ENCODE data around the gene B3GALT6. TPM values are rescaled to one million over a fixed set of nuclear protein-coding genes. Genes with fewer than 3 reads are reported as not detected.

B3GALT6 gene
- polyA plus RNA-seq, 4 donors = 19.8 to 24.4 (median 21.4) TPM

- no peak for DNase-seq (ENCODE audit: low read depth in 4 of 4, low spot score in 2 of 4)
Observed at GRCh38 chr1:1281533-1282321, 49.7 kb downstream of the B3GALT6 start.

- DNase-seq (ENCODE audit: low read depth in 4 of 4, low spot score in 2 of 4) = no peak
Observed at GRCh38 chr1:1282998-1283397, 51.0 kb downstream of the B3GALT6 start.

- DNase-seq (ENCODE audit: low read depth in 4 of 4, low spot score in 2 of 4) = no peak
Observed at GRCh38 chr1:1283821-1284220, 51.8 kb downstream of the B3GALT6 start.

Other genes with a start within 250 kb of the B3GALT6 start
- gene HES4, start 232.1 kb upstream of the B3GALT6 start, polyA plus RNA-seq (ENCODE audit: insufficient read length in 4 of 4) = 10 to 100 TPM; 15.9 to 41.0 (median 35.2) TPM
- gene ISG15, start 218.7 kb upstream of the B3GALT6 start, polyA plus RNA-seq (ENCODE audit: insufficient read length in 4 of 4) = 10 to 100 TPM; 12.8 to 19.8 (median 16.2) TPM
- 100 to 1,000 TPM; 176 to 318 (median 282) TPM for gene AGRN, start 212.1 kb upstream of the B3GALT6 start, polyA plus RNA-seq (ENCODE audit: insufficient read length in 4 of 4)
- under 1 TPM; 0.32 to 0.78 (median 0.69) TPM for gene RNF223, start 157.9 kb upstream of the B3GALT6 start, polyA plus RNA-seq (ENCODE audit: insufficient read length in 4 of 4)
- gene C1orf159, start 116.1 kb upstream of the B3GALT6 start, polyA plus RNA-seq (ENCODE audit: insufficient read length in 4 of 4) = 10 to 100 TPM in 3 of 4 donors, 1 to 10 TPM in 1; 5.5 to 24.1 (median 14.1) TPM
- 1 to 10 TPM in 1 of 4 donors, under 1 TPM in 3; 0.41 to 1.1 (median 0.63) TPM for gene TTLL10, start 58.4 kb upstream of the B3GALT6 start, polyA plus RNA-seq (ENCODE audit: insufficient read length in 4 of 4)
- under 1 TPM; 0.29 to 0.79 (median 0.53) TPM for gene TNFRSF18, start 25.6 kb upstream of the B3GALT6 start, polyA plus RNA-seq (ENCODE audit: insufficient read length in 4 of 4)
- gene TNFRSF4, start 18.1 kb upstream of the B3GALT6 start, polyA plus RNA-seq (ENCODE audit: insufficient read length in 4 of 4) = 1 to 10 TPM; 1.7 to 3.1 (median 2.0) TPM
- gene SDF4, start 236 bp upstream of the B3GALT6 start, polyA plus RNA-seq (ENCODE audit: insufficient read length in 4 of 4) = 100 to 1,000 TPM; 115 to 144 (median 130) TPM
- 10 to 100 TPM in 3 of 4 donors, 1 to 10 TPM in 1; 7.2 to 17.3 (median 14.9) TPM for gene C1QTNF12, start 14.5 kb downstream of the B3GALT6 start, polyA plus RNA-seq (ENCODE audit: insufficient read length in 4 of 4)
- 10 to 100 TPM; 40.9 to 68.6 (median 58.4) TPM for gene UBE2J2, start 41.6 kb downstream of the B3GALT6 start, polyA plus RNA-seq (ENCODE audit: insufficient read length in 4 of 4)
- 10 to 100 TPM in 1 of 4 donors, 1 to 10 TPM in 3; 2.4 to 10.2 (median 6.9) TPM for gene SCNN1D, start 48.2 kb downstream of the B3GALT6 start, polyA plus RNA-seq (ENCODE audit: insufficient read length in 4 of 4)
- 10 to 100 TPM; 14.9 to 45.2 (median 33.0) TPM for gene ACAP3, start 75.7 kb downstream of the B3GALT6 start, polyA plus RNA-seq (ENCODE audit: insufficient read length in 4 of 4)
- gene PUSL1, start 76.4 kb downstream of the B3GALT6 start, polyA plus RNA-seq (ENCODE audit: insufficient read length in 4 of 4) = 10 to 100 TPM in 2 of 4 donors, 1 to 10 TPM in 2; 7.3 to 12.4 (median 10.7) TPM
- 100 to 1,000 TPM in 3 of 4 donors, 10 to 100 TPM in 1; 94.8 to 169 (median 129) TPM for gene INTS11, start 92.4 kb downstream of the B3GALT6 start, polyA plus RNA-seq (ENCODE audit: insufficient read length in 4 of 4)
- gene CPTP, start 92.6 kb downstream of the B3GALT6 start, polyA plus RNA-seq (ENCODE audit: insufficient read length in 4 of 4) = 10 to 100 TPM; 12.4 to 21.1 (median 17.3) TPM
- under 1 TPM; 0.28 to 0.70 (median 0.45) TPM for gene TAS1R3, start 99.0 kb downstream of the B3GALT6 start, polyA plus RNA-seq (ENCODE audit: insufficient read length in 4 of 4)
- gene DVL1, start 117.2 kb downstream of the B3GALT6 start, polyA plus RNA-seq (ENCODE audit: insufficient read length in 4 of 4) = 10 to 100 TPM; 24.6 to 52.2 (median 45.6) TPM
- gene MXRA8, start 126.3 kb downstream of the B3GALT6 start, polyA plus RNA-seq (ENCODE audit: insufficient read length in 4 of 4) = 100 to 1,000 TPM; 164 to 219 (median 209) TPM
- 100 to 1,000 TPM in 1 of 4 donors, 10 to 100 TPM in 3; 64.4 to 107 (median 84.7) TPM for gene AURKAIP1, start 143.0 kb downstream of the B3GALT6 start, polyA plus RNA-seq (ENCODE audit: insufficient read length in 4 of 4)
- gene CCNL2, start 167.1 kb downstream of the B3GALT6 start, polyA plus RNA-seq (ENCODE audit: insufficient read length in 4 of 4) = 100 to 1,000 TPM; 178 to 392 (median 277) TPM
- 100 to 1,000 TPM; 111 to 143 (median 117) TPM for gene MRPL20, start 175.1 kb downstream of the B3GALT6 start, polyA plus RNA-seq (ENCODE audit: insufficient read length in 4 of 4)
- gene ANKRD65, start 189.0 kb downstream of the B3GALT6 start, polyA plus RNA-seq (ENCODE audit: insufficient read length in 4 of 4) = 10 to 100 TPM in 3 of 4 donors, 1 to 10 TPM in 1; 5.1 to 27.6 (median 12.1) TPM
- gene VWA1, start 203.5 kb downstream of the B3GALT6 start, polyA plus RNA-seq (ENCODE audit: insufficient read length in 4 of 4) = 100 to 1,000 TPM in 1 of 4 donors, 10 to 100 TPM in 3; 48.3 to 104 (median 66.7) TPM
- gene ATAD3C, start 217.5 kb downstream of the B3GALT6 start, polyA plus RNA-seq (ENCODE audit: insufficient read length in 4 of 4) = 1 to 10 TPM; 2.6 to 3.7 (median 2.9) TPM
- 10 to 100 TPM in 3 of 4 donors, 1 to 10 TPM in 1; 9.4 to 29.9 (median 20.5) TPM for gene ATAD3B, start 239.5 kb downstream of the B3GALT6 start, polyA plus RNA-seq (ENCODE audit: insufficient read length in 4 of 4)

Data from left renal cortex interstitium (tissue), 4 donors.